HG03095 (cell line): ENCODE measurements around the gene NRP1.

ENCODE experiments used
- ATAC-seq: cut with Tn5 transposase; IDR thresholded peaks from one replicate; pipeline ENCODE4 v1.9.1; 2021; ENCODE audit warnings: moderate library complexity; ENCODE audit not compliant: unreplicated experiment

Gene NRP1

DNA sequence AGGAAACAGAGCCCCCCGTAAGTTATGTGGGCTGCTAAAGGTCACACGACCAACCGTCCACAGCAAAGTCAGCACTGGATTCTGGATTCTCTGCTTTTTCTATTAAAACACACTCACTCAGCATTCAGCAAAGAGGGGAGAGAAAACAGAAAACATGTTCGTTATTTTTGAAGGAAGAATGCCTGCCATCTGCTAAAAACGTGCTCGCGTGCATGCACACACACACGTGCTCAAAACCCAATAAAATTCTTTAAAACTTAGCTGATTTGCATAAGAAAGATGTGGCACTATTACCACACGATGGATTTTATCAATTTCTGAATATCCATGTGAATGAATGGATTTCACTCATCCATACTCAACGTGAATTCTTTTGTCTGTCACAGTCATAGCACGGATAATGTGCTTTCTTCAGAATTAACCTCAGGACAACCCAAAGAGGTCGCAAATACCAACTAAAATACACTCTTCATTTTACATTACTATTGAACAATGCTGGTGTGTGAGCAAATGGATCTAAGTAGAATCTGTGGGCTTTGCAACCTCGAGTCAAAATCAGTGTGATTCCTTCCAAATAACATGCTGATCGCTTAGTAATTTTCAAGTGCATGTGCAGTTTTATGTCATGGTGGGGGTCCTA is 40.8 kb downstream of the NRP1 start:
- no peak for ATAC-seq

DNA sequence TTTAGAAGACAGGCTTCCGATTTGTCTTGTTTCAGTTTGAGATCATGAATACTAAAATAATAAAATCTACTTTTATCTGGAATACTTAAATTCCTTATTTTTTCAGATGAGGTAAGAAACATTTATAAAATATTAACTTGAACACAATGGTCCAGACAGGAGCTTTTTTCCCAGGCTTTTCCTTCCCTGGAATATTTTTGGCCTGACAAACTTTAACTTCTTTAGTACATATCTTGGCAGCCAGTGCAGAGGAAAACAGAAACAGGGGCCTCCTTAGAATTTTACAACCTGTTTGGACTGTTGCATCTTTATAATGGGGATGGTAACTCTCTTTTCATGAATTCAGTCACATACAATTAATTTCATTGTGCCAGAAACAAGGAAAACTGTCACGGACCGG is 41.4 kb downstream of the NRP1 start:
- no peak for ATAC-seq

DNA sequence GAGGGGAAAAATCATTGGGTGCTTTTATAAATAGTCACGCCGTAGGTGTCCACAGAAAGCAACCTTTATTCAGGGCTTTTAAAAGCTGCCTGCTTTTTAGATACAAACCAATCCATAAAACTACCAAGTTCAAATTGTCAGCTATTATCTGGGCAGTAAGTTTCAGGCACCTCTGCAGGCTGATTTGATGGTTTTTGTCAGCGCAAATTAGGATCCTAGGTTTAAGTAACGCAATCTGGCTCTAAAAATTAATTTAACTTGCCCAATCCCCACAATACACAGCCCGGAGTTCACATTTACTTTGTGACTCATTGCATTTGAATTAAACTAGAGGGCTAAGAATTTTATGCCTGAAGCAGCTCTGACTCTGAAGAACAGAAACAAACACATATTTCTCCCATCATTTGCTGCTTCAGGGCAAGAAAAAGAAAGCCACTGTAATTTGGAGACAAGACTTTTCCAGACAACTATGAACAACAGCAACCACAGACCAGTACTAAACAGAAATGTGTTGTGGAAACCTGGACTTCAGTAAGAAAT is 43.3 kb downstream of the NRP1 start:
- ATAC-seq: no peak

DNA sequence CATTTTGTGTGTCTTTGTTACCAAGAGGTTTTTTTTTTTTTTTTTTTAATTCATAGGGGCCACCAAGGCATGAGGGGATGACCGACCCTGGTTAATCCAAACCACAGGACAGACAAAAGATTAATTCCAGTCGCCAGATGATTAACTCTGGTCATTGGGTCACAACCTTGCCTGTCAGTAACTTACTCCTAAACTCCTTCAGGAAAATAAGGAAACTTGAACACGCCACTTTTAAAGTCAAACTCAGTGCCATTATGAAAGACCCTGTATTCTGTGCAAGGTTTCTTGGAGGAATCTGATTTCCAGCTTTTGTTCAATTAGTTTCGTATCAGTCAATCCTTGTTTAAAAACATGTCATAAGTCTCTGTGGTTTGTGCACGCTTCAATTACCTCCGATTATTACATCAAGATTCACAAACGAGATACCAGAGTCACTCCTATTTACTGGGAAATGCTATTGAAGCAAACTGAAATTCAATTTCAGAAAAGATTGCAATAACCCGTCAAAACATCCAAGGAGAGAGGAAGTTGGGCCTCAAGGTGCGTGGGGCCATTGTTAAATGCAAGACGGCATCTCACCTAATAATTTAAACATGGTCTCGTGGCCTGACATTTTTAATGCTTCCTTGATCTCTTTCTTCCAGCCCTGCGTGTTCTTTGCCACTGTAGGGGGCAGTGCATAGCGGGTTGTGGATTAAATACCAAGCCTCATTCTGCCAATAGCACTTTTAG is 44.0 kb downstream of the NRP1 start:
- no peak for ATAC-seq

DNA sequence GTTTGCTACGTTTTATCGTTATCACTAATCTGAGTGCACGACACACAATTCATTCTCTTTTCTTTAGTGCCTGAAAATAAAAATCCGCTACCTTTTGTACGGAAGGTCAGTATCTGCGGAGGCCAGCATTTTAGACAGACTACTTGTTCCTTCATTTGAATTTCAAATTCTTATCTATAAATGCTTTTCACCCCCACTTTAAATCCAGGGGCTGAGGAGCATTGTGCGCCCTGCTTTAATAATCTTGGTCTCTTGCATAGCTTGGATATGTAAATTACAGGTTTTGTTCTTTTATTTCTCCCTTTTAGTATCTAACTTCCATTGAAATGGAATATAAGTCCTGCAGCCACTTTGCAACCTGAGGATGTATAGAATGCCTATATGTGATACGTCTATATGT is 44.7 kb downstream of the NRP1 start:
- ATAC-seq: no peak

DNA sequence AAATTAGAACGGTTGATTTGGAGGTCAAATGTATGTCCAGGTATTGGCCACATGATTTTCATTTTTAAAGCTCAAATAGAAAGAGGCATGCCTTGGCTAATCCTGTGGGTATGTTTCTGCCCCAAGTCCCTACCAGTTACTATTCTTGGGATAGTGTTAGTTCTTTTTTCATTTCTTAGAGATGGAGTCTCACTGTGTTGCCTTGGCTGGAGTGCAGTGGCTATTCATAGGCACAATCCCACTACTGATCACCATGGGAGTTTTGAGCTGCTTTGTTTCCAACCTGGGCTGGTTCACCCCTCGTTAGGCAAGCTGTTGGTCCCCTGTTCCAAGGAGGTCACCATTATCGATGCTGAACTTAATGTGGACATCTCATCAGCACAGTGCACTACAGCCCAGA is 46.3 kb downstream of the NRP1 start:
- ATAC-seq: no peak

DNA sequence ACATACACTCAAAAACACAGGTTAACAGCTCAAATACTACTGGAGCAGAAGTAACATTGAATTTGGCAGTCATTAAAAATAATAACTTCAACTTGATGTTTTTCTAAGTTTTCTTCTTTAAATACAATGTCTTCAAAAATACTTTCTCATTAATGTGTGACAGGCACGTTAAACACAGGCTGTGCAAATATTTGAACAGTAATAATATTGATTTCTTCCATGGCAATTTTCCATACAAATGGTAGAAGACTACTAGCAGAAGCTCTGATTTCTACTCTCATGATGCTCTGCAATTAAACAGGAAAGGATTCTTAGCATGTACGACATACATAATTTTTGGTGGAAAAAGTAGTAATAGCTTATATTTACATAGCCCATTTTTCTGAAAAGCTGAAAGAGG is 47.4 kb downstream of the NRP1 start:
- ATAC-seq: no peak

DNA sequence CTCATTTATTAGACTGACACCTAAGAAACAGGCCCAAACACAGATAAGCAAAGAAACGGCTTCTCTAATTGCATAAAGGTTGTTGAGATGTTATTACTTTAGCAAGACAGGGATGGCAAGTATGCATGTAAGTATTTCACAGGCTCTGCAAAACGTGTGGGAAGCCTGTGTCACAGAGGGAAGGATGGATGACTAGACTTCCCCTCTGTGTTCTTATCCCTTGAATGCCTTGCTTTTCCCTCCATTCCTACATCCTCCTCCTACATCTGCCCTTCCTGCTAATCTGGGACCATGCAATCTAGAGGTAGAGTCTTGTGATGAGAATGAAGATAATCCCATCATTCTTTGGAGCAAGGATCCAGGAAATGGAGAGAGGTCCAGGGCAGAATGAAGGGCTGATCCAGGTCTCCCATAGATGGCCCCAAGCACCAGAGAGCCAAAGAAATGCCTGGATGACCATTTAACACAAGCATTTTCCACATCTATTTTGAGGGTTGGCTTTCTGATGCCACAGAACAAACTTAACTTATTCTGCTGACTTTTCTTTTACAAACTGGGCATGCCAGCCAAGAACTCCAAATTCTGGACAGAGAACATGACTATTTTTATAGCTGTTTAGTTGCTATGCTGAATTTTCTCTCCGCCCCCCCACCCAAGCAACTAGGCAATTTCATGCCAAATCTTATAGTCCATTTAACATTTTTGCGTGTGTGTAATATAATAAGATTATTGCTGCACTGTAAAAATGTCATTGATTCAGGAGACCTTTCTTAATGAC is 48.1 kb downstream of the NRP1 start:
- ATAC-seq: no peak

DNA sequence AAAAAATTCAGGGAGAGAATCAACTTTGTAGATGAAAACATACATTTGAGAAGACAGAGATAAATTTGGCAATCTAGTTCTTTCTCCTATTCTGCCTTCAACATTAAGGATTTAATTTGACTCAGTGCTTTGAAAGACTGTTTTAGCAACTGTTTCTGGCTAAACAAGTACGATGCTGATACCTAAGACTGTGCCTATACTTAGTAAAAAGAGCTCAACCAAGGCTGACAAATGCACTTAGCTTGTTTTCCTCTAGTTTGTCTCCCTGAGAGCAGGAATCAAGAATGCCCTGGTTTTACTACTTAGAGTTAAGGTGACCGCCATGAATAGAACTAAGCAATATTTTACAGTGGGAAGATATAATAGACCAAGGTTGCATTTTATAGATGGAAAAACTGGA is 49.5 kb downstream of the NRP1 start:
- no peak for ATAC-seq

DNA sequence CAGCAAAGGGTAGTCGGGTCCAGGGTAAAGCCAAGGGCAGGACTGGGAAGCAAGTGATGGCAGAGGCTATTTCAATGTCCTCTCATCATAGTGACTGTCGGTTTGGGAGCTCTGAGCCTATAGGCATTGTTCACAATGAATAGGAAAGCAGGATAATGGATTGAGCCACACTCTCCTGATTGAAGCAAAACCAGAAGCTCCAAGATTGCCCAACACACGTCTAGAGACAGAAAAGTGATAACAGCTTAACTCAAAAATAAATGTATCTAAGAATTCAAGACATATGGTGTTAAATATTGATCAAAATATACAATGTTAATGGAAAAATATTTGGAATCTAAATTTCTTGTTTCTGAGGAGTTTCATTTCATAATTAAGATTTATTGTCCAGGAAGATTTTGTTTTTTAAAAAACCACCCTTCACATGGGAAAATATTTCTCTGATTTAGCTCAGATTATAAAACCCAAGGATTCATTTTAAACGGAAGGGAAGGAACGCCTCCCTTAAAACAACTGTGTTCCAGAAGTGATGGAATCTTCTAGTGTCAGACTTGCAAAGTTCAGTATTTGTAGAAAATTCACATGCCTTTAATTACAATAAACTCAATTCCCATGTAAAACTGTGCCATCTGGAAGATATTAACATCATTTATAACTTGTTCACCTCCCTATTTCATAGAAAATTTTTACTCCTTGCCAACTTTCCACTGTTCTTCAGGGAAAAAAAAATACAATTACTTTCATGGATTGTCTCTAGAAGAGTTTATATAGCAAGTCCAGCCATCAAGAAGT is 54.5 kb downstream of the NRP1 start:
- ATAC-seq: no peak

DNA sequence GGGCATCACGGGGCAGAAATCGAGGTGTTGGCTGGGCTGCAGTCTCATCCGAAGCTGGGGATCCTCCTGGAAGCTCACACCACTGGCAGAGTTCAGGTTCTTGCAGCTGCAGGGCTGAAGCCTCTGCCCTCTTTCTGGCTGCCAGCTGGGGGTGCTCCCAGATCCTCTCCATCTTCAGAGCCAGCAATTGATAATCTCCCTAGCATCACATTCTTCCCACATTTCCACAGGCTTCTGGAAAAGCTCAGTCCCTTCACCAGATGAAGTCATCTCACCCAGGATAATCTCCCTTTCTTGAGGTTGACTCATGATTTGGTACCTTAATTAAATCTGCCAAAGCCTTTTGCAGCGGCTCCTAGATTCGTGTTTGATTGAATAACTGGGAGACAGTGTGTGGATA is 55.2 kb downstream of the NRP1 start:
- no peak for ATAC-seq

DNA sequence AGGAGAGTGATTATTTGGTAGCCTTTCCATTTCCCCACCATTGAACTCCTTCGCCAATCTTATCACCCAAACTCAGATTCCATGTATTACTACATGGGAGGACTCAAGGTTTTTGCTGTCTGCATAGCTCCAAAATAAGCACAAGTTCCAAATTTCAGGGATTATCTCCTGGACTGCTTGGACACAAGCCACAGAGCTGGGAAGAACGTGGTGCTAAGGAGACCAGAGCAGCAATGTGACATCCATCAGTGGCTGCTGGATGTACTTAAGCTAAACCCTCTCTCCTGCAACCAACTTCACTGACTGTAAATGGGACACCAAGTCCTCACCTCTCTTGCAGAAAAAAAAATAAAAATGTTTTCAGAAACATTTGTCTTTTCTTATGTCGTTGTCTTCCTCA is 56.3 kb downstream of the NRP1 start:
- no peak for ATAC-seq

DNA sequence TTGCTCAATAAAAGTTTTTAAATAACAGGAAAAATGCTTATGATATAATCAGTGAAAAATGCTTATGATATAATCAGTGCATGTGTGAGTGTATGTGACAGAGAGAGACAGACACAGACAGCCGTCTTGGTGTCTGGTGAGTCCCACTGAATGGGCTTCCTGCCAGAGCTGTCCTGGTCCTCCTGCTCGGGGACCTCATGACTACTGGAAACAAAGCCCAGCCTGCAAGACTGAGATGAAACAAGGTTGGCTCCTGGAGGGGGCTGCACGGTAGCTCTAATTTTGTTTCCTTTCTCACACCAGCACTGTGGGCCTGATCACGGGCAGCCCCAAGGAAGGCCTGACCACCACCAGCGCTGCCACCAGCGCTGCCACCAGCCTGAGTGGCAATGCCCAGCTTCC is 57.3 kb downstream of the NRP1 start:
- no peak for ATAC-seq

DNA sequence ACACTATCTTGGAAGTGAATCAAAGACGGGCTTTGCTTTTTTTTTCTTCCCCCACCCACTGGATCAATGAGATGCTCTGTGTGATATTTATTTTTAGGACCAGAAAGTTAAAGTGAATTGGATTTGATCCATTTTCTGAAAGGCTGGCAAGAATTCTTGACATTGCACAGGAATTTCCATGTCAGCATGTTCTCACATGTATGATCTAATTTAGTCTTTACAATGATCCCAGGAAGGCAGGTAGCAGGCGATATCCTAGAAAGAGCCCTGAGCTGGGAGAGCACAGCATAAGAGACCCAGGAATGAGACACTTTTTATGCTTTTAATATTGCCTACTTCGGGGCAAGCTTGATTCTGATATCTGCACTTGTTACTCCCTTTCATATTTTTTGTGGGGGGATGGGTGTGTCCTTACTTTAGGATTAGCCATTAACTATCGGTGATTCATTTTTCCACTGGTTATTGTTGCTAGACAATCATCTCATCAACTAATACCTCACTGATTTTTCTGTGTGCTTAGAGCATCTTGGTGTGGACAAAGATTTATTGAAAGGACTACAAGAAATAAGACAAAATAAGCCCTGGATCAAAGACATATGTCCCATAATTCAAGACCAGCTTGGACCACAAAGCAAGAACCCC is 58.1 kb downstream of the NRP1 start:
- ATAC-seq: no peak

DNA sequence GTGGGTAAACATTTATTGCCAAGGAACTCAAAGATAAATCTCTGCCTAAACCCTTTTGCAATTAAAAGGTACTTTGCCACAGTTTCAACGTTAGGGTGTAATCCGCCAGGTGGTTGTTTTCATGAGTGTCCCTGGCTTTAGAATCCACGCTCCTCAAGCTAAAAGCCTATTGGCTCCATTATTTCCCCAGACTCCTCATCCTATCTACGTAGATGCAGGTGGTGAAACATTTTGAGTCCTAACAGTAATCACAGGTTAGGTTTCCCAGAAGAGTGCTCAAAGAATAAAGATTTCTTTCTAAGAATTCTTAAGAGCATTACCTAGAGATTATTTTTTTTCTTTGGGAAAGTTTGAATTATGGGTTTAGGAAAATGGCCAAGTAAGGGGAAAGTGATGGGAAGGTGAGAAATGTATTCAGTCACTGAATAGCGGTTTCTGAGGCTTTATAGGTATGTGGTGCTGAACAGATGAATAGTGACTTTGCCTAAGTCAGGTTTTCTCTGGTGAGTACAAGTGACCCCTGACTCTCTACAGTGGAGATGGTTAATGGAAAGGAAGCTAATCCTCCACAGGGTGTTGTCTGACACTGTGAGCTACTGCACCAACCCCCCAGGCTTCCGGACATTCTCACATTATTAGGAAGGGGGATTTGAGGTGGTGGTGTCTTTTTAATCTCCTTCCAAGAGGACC is 60.2 kb downstream of the NRP1 start:
- no peak for ATAC-seq

DNA sequence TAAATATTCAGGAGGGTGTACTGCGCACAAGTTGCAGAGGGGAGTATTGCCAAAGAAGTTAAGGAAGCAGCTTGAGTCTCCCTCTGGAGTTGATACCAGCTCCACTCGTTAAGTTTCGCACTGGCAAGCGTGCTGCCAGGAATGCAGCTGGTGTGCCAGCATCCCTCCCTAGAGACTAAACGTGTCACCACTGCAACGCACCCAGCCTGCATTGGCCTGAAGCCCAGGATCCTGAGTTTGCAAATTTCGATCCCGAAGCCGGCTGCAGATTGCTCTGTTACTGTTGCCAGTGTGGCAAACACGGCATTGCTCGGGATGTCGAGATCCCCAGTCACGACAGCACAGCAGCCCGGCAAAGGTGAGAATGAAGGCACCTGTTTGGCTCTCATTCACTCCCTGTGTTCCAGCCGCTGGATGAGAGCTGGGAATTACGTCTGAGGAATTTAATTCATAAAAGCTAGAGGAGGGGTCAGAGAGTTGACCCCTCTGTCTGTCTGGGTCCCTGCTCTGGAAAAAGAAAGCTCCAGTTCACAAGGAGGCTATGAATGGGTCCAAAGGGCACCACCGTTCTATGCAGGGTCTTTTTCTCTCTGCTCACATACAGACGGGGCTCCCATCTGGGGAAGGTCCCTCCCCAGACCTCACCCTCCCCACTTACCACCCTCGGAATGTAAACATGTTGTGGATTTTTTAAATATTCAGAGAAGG is 61.0 kb downstream of the NRP1 start:
- no peak for ATAC-seq

DNA sequence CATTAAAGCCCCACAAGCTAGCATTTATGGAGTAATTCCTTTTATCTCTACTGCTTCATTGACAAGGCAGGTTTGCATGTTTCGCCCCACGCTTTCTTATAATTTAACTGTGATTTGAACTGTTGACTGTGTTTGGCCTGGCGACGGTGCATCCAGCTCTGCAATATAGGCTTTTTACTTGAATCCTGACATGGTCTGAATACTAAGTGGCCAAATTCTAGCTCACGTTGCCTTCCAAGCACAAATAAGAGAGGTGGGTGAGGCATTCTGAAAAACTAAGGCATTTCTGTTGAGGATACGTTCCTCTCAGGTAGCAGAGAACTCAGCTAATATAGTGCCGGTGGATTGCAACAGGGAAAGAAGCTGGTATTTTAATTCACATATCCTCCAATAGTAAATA is 61.8 kb downstream of the NRP1 start:
- no peak for ATAC-seq

DNA sequence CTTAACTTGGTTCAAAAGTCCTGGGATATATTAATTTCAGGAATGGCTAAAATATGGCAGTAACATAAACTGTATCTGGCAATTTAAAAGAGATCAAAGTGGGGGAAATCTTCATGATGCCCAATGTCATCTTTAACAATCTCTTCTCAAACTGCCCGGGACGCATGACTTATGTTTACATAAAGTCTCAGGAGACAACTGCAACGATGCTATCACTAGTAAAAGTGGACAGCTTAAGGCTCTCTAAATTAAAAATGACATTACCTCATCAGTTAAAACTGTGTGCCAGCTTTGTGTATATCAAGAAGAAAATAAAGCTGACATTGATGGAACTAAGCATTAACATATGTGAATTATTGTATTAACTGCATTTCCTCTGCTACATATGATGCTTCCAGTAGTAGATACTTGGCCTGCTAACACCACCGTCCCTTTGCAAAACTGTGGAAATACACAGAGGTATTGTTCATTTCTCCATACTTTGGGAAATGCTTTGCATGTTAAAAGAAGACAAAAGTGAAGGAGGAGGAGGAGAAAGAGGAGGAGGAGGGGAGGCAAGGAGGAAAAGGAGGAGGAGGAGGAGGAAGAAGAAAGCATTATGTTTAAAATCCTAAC is 62.4 kb downstream of the NRP1 start:
- no peak for ATAC-seq

DNA sequence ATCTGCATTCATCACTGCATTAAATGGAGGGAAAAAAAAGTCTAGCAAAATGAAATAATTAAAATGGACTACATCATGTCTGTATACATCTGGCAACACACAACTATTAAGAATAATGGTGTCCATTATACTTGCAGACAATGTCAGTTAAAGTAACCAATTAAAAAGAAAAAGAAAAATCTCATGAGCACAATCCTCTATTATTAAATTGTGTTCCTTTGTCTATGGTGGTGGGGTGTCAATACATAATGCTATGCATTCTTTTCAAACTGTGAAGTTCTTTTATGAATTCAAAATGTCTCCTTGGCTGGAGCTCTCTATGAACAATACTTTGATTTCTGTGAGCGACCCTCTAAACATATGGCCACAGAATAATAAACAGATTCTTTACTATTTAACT is 63.5 kb downstream of the NRP1 start:
- no peak for ATAC-seq
